HEK293 (cell line): ENCODE results near the gene UBAP2L.

ENCODE experiments used
- ZNF214 ChIP-seq: fragments of 450-650 bp; formaldehyde crosslinking; IDR thresholded peaks from 2 replicates; pipeline ENCODE4 v1.5.1; 2017; ENCODE audit warnings: missing biosample characterization, mild to moderate bottlenecking, missing genetic modification characterization, borderline replicate concordance
- TF ChIP-seq, protein P1 (sequence below): fragments of 450-650 bp; formaldehyde crosslinking; IDR thresholded peaks from 2 replicates; pipeline ENCODE4 v1.5.1; 2016; ENCODE audit warnings: missing biosample characterization, missing genetic modification characterization
- TF ChIP-seq, protein P2 (sequence below): fragments of 450-650 bp; formaldehyde crosslinking; IDR thresholded peaks from 2 replicates; pipeline ENCODE4 v1.5.1; 2016; ENCODE audit warnings: missing biosample characterization, missing genetic modification characterization

GRCh38 chr1:154236855-154237254 is 16.1 kb downstream of the UBAP2L start:
- TF ChIP-seq, protein P1, sequence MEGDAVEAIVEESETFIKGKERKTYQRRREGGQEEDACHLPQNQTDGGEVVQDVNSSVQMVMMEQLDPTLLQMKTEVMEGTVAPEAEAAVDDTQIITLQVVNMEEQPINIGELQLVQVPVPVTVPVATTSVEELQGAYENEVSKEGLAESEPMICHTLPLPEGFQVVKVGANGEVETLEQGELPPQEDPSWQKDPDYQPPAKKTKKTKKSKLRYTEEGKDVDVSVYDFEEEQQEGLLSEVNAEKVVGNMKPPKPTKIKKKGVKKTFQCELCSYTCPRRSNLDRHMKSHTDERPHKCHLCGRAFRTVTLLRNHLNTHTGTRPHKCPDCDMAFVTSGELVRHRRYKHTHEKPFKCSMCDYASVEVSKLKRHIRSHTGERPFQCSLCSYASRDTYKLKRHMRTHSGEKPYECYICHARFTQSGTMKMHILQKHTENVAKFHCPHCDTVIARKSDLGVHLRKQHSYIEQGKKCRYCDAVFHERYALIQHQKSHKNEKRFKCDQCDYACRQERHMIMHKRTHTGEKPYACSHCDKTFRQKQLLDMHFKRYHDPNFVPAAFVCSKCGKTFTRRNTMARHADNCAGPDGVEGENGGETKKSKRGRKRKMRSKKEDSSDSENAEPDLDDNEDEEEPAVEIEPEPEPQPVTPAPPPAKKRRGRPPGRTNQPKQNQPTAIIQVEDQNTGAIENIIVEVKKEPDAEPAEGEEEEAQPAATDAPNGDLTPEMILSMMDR (tag by site-specific recombination) = no peak
- TF ChIP-seq, protein P2, sequence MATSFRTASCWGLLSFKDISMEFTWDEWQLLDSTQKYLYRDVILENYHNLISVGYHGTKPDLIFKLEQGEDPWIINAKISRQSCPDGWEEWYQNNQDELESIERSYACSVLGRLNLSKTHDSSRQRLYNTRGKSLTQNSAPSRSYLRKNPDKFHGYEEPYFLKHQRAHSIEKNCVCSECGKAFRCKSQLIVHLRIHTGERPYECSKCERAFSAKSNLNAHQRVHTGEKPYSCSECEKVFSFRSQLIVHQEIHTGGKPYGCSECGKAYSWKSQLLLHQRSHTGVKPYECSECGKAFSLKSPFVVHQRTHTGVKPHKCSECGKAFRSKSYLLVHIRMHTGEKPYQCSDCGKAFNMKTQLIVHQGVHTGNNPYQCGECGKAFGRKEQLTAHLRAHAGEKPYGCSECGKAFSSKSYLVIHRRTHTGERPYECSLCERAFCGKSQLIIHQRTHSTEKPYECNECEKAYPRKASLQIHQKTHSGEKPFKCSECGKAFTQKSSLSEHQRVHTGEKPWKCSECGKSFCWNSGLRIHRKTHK (tag by site-specific recombination) = no peak
- no peak for TF ChIP-seq ZNF214 (tag by site-specific recombination)
